ENCODE data around the gene CSTPP1.
"Not testable (repeated sequence)": the region's sequence is repeated elsewhere in the genome, so short reads cannot be mapped to it uniquely, and the experiment has no call there.

The CSTPP1 gene

DNA sequence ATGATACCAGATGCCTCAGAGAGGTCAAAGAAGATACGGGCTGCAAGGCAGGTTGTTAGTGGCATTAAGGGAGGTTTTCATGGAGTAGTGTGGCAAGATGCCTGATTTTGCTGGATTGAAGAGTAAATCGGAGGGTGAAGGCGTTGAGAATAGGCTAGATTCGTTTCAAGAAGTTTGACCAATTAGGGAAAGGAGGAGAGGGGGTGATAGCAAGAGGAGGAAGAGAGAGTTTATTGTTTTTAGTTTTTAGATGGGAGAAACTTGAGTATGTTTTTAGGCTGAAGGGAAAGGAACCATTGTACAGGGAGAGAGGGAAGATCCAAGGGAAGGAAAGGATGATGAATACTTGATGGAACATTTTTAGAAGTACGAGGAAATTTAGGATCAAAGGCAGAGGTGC is 16.5 kb downstream of the CSTPP1 start:
- no peak for DNase-seq (ENCODE audit: low spot score)

DNA sequence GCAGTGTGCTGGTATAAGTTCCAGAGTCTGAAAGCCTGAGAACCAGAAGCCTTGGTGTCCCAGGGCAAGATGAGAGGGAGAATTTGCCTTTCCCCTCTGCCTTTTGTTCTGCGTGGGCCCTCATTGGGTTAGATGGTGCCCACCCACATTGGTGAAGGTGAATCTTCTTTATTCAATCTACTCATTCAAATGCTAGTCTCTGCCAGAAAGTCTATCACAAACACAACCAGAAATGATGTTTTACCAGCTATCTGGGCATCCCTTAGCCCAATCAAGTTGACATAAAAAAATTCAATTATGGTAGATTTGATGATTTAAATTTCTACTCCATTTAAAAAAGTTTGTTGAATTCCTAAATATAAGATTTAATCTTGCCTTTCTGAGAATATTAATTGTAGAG is 22.2 kb downstream of the CSTPP1 start:
- DNase-seq (ENCODE audit: low spot score) = no peak

GRCh38 chr11:46961041-46961440 is 24.5 kb downstream of the CSTPP1 start:
- no peak for DNase-seq (ENCODE audit: low spot score)

- DNase-seq (ENCODE audit: low spot score) = not testable (repeated sequence)
These were observed 25.3 kb downstream of the CSTPP1 start for GRCh38 chr11:46961886-46962285.

DNA sequence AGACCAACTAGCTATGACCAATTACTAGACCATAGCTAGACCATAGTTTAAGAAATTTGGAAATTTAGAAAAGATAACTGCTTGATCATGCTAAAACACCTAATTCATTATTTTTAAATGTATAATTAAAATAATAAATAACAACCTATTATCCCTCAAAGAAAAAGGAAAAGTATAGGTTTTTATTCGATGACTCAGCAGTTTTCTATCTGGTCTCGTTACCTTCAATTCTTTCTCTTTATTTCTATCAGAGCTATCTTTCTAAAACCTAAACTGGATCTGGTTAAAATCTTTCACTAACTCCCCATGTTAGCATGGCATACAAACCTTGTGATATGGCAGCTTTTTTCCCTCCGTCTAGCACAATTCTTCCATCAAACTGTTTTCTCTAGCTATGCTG is 27.3 kb downstream of the CSTPP1 start:
- DNase-seq (ENCODE audit: low spot score) = no peak

DNA sequence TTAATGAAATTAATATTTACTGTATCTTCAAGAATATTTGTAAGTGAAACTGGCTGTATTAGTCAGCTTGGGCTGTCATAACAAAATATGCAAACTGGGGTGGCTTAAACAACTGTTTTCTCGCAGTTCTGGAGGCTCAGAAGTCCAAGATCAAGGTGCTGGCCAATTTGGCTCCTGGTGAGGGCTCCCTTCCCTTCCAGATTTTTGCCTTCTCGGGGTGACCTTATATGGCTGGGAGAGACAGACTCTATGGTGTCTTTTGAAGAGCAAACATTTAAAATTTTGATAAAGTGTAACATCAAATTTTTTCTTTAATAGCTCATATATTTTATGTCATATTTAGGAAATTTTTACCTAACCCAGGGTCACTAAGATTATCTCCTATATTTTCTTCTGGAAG is 30.2 kb downstream of the CSTPP1 start:
- DNase-seq (ENCODE audit: low spot score) = no peak

DNA sequence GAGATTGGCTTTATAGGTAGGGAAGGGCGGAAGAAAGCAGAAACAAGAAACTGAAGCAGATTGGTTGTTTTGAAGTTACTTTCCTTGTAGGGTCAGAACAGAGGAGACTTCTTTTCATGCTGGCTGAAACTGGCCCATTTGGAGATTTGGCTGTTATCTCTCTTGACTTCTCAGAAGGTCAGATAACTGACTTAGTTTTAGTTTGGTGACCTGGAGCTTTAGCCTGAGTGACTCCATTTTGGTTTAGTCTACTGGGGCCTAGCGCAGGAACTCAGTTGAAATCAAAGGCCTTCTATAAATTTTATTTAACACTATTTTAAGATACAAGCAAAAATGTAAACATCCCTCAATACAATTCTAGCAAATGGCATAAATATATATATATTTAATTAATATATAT is 31.4 kb downstream of the CSTPP1 start:
- no peak for DNase-seq (ENCODE audit: low spot score)

DNA sequence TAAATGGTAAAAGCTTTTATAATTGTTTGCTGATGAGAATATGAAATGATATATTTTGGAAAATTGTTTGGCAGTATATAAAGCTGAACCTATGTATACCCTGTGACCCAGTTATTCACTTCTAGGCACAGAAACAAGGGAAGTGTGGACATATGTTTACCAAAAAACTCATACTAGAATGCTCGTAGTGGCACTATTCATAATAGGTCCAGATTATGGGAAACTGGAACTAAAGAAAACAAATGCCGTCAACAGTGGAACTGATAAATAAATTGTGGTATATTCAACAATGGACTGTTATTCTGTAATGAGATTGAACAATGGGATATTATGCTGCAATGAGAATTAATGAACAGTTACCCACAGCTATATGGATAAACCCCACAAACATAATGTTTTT is 32.8 kb downstream of the CSTPP1 start:
- no peak for DNase-seq (ENCODE audit: low spot score)

DNA sequence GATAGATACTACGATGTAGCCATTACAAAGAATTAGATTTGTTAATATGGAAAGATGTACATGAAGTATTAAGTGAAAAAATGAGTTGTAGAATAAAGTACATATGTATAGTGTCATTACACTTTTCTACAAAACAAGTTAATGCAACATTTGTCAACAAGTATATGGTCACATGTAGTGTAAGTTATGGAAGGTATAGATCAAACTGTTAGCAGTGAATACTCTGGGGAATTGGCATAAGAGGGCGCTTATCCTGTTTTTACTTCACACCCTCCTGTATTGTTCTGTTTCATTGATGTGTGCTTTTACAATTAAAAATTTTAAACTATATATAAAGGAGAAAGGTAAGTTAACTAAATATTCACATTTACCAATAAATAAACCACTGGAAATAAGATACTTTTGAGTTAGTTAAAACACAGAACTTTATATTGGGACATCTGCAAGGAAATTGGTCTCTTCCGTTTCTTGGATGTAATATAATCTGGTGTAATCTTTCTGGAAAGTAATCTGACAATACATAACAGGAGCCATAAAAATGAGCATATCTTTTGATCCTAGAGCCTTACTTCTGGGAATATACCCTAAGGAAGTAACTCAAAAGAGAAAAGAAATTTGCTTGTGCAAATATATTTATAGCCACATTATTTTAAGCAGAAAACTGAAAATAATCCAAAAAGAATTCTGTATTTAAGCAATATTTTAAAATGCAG is 34.5 kb downstream of the CSTPP1 start:
- no peak for DNase-seq (ENCODE audit: low spot score)

- DNase-seq (ENCODE audit: low spot score) = no peak
These were observed 35.8 kb downstream of the CSTPP1 start for GRCh38 chr11:46972343-46972742.

GRCh38 chr11:46972821-46973220 is 36.3 kb downstream of the CSTPP1 start:
- DNase-seq (ENCODE audit: low spot score) = no peak

- no peak for DNase-seq (ENCODE audit: low spot score)
These were observed 39.8 kb downstream of the CSTPP1 start for GRCh38 chr11:46976182-46976854.

GRCh38 chr11:46977038-46977813 is 40.7 kb downstream of the CSTPP1 start:
- DNase-seq (ENCODE audit: low spot score) = no peak

DNA sequence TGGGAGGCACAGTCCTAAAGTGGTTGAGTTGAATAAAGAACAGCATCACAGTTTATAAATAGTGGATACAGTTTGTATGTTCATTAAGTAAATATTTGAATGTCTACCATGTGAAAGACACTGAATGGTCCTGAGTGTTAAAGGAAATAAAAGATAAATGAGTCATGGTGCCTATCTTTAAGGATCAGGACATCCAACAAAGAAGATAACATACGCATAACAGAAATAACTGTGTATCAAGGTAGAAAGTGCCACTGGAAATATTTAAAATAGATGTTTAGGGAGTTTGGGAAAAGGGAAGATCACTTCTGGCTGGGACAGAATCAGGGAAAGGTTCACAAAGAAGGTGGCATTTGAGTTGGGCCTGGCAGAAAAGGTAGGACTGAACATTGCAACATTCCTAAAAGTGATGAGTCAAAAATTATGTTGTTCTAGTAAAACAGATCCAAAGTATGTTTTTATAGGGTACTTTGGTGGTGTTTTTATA is 41.5 kb downstream of the CSTPP1 start:
- peak; percentile 9 for DNase-seq (ENCODE audit: low spot score)

GRCh38 chr11:46979358-46979757 is 42.8 kb downstream of the CSTPP1 start:
- no peak for DNase-seq (ENCODE audit: low spot score)

- DNase-seq (ENCODE audit: low spot score) = no peak
These were observed 44.9 kb downstream of the CSTPP1 start for GRCh38 chr11:46981436-46981835.

- DNase-seq (ENCODE audit: low spot score) = no peak
These were observed 46.4 kb downstream of the CSTPP1 start for GRCh38 chr11:46982797-46983452.

- DNase-seq (ENCODE audit: low spot score) = peak; percentile 23
These were observed 47.0 kb downstream of the CSTPP1 start for GRCh38 chr11:46983598-46983997.

DNA sequence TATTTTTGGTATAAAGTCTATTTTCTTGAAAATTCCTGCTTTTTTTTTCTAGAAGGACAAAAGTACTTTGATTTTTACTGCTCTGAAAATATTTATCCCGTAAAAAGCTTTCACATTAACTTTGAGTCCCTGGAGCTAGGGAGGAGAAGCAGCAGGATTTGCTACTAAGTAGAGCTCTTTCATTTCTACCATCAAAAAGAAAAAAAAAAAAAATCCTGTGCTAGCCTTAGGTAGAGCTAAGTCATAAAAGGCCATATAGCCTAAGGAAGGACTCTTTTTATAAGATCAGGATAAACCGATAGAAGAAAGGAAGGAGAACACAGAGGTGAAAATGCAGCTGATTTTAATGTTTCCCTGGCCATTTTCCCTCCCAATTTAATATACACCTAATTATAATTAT is 48.0 kb downstream of the CSTPP1 start:
- no peak for DNase-seq (ENCODE audit: low spot score)

DNA sequence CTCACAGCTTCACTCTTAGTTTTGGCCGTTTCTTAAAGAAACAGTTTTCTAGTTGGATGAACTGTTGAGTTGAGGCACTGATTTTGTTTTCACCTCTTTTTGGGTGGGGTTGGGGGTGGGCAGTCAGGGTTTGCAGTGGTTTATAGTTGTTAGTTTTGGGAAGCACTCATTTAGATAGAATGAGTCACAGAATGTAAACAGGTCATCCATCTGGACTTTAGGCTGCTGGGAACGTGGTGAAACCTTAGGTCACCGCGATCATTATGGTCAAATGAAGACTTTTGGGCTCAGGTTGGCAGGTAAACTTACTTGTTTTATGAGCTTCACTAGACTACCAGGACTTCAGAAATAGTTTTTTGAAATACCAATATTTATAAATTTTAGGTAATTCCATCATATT is 48.4 kb downstream of the CSTPP1 start:
- no peak for DNase-seq (ENCODE audit: low spot score)

DNA sequence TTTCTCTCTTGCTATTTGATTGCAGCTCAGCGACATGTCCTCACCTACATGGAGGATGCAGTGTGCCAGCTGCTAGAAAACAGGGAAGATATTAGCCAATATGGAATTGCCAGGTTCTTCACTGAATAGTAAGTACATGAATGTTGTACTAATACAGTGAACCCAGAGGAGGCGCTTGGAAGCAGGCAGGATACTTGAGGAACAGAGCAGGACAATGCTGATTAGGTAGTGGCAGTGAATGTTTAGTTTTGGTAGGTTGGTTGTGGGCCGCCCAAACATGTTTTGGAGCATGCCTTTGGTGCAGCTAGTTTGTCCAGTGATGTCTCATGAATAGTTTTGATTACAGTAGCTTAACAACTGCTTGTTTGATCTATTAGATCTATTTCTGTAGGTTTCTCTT is 50.6 kb downstream of the CSTPP1 start:
- no peak for DNase-seq (ENCODE audit: low spot score)

GRCh38 chr11:46989810-46990487 is 53.4 kb downstream of the CSTPP1 start:
- DNase-seq (ENCODE audit: low spot score) = not testable (repeated sequence)

All from LoVo (cell line).